Transverse colon (tissue), 4 donors: ENCODE measurements around the gene GABRR2. TPM values are rescaled to one million over a fixed set of nuclear protein-coding genes. Genes with fewer than 3 reads are reported as not detected.

Source experiments
- DNase-seq: peaks from one replicate; pipeline ENCODE4 v3.0.0-alpha.2; 2019
- H3K27ac ChIP-seq, 4 donors: fragments of 200-600 bp; sonication (generic); 2 replicates each; pipeline ENCODE4 v1.5.1; 2016 to 2018; ENCODE audit warnings: inconsistent platforms in 4 of 4
- H3K27me3 ChIP-seq: fragments of 200-600 bp; sonication (generic); 2 replicates; pipeline ENCODE4 v1.5.1; 2017; ENCODE audit warnings: inconsistent platforms
- H3K36me3 ChIP-seq, 4 donors: fragments of 200-600 bp; sonication (generic); 2 replicates each; pipeline ENCODE4 v1.5.1; 2017 to 2019; ENCODE audit warnings: inconsistent platforms in 4 of 4
- H3K4me1 ChIP-seq, 4 donors: fragments of 200-600 bp; sonication (generic); 2 replicates each; pipeline ENCODE4 v1.5.1; 2017 to 2020; ENCODE audit warnings: inconsistent platforms in 4 of 4
- H3K4me3 ChIP-seq, 4 donors: fragments of 200-600 bp; sonication (generic); 1 replicate in 1 of 4; 2 replicates in 3 of 4; pipeline versions ENCODE4 v1.5.1 to v1.6.1; 2017 to 2019; ENCODE audit warnings: inconsistent platforms in 4 of 4
- H3K9me3 ChIP-seq, 2 donors: fragments of 200-600 bp; sonication (generic); 2 replicates each; pipeline ENCODE4 v1.5.1; 2017 to 2019; ENCODE audit warnings: inconsistent platforms in 2 of 2
- CTCF ChIP-seq, 5 experiments: fragments of 200-600 bp in 3 of 5; fragments of 450-650 bp in 2 of 5; sonication (generic) in 3 of 5; IDR thresholded peaks; 1 replicate in 2 of 5; 2 replicates in 3 of 5; pipeline ENCODE4 v1.5.1; 2016 to 2017; ENCODE audit warnings: antibody characterized with exemption in 5 of 5, inconsistent platforms in 3 of 5, mild to moderate bottlenecking in 2 of 5, moderate library complexity in 1 of 5
- EP300 ChIP-seq: sonication (generic); formaldehyde crosslinking; IDR thresholded peaks from one replicate; pipeline ENCODE4 v1.6.1; 2017; ENCODE audit warnings: antibody characterized with exemption, low read depth
- POLR2A ChIP-seq: fragments of 450-650 bp; IDR thresholded peaks from one replicate; pipeline ENCODE4 v1.6.1; 2016; ENCODE audit warnings: antibody characterized with exemption, mild to moderate bottlenecking, moderate library complexity
- POLR2AphosphoS5 ChIP-seq, 3 donors: sonication (generic); formaldehyde crosslinking; IDR thresholded peaks; one replicate each; pipeline ENCODE4 v1.6.1; 2016; ENCODE audit warnings: antibody characterized with exemption in 3 of 3
- WGBS, 2 donors: methylation state at CpG; one replicate each; pipeline ENCODE4 v1.1.5; 2018; ENCODE audit warnings: low coverage in 1 of 2; 5-methylcytosine and 5-hydroxymethylcytosine counted together
- in situ Hi-C, 4 donors: fragments of 200-750 bp; cut with MboI; loops; one replicate each; pipeline versions ENCODE4 v1.15.0 to v1.15.1; 2017; ENCODE audit warnings: low sequenced_read_pairs in 3 of 4, low pct_ligation_motif_present in 1 of 4, low pct_unique_long_range_greater_than_20kb in 1 of 4
- intact Hi-C: fragments of 100-400 bp; cut with DNase I; formaldehyde crosslinking; loops from one replicate; pipeline ENCODE4 v1.15.1; 2023; ENCODE audit warnings: low total_unique reads
- total RNA-seq, 4 donors: library from RNA; depleted of rRNA; stranded (reverse); fragments of >200 nt; gene quantifications; one replicate each; pipeline ENCODE4 v1.1.0, GENCODE V29; 2016

Gene GABRR2
- total RNA-seq, 4 donors from 2014 or later: 1.1 to 4.3 (median 1.2) TPM; not detected in 1

DNA sequence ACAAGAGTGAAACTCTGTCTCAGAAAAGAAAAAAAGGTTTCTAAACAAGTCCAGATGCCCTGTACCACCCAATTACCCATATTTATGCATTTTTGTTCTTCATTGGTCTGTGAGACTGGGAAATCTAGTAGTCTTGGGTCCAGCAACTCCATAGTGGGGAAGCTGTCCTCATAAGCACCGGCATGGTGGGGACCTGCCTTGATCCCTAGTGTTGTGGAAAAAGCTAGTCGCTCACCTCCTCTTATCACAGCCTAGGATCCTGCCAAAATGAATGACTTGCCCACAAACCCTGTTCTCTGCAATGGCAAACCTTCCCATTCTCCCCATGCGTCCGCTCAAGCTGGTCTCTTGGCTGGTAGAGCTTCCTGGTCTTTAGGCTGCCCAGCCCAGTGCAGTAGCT is 59.7 kb downstream of the GABRR2 start:
- intact Hi-C loops: no loop called here
- Histone ChIP-seq H3K27me3 (no peaks in the 10 kb centered on the region), H3K4me1 (peaks cover 0 to 9% (median 1%) of the 10 kb centered on the region in 4 donors), H3K36me3 (no peaks in the 10 kb centered on the region), H3K4me3 (no peak overlapping the region), H3K9me3 (no peaks in the 10 kb centered on the region), H3K27ac (no peak overlapping the region)
- no peak for DNase-seq
- in situ Hi-C loops: no loop called here
- TF ChIP-seq POLR2AphosphoS5 (IDR thresholded peaks at IDR 0.05): no peak
- TF ChIP-seq EP300: no peak
- TF ChIP-seq POLR2A: no peak
- TF ChIP-seq CTCF (IDR thresholded peaks at IDR 0.05): no peak
- 98% methylated on average over 4 of the region's 4 CpGs; no CpG with 5 or more reads in 1 of the 2 donors for WGBS, 2 donors

DNA sequence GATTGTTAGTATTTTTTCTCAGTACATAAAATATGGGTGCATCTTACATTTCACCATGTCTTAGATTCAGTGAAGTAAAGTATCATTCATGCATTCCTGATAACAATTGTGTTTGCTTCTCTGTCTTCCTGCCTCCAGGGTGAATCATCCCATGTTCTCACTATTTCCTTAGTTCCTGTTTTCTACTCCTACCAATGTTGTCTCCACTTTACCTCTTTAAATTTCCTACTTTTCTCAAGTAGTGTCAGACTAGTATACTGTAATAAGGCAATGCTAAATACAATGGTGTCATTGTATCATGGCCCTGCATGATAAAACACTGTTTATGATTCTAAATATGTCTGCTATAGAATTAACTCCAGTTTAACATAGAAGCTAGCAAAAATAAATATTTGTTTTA is 60.5 kb downstream of the GABRR2 start:
- in situ Hi-C loops: no loop called here
- Histone ChIP-seq H3K9me3 (no peaks in the 10 kb centered on the region), H3K27ac (no peak overlapping the region), H3K27me3 (no peaks in the 10 kb centered on the region), H3K4me3 (no peak overlapping the region), H3K36me3 (no peaks in the 10 kb centered on the region), H3K4me1 (peaks cover 0 to 9% (median 1%) of the 10 kb centered on the region in 4 donors)
- TF ChIP-seq POLR2AphosphoS5 (IDR thresholded peaks at IDR 0.05) (no peak), CTCF (IDR thresholded peaks at IDR 0.05) (no peak), POLR2A (no peak), EP300 (no peak)
- no peak for DNase-seq
- intact Hi-C loops: no loop called here

DNA sequence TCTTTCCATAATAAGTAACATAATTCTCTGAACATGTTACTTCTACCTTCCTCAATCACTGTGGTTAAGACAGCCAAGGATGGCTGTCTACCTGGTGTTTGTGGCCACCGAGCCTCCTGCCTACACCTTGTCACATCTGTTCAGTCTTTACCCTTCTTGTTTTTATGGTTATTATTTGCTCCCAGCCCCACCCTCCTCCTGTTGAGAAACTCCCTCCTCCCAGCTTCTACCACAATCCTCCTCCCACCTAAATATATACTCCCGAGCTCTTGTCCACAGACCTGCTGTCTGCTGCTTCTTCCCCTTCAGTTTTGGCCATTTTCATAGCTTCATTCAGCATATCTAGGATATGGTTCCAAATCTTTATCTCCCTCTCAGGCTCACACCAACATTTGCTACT is 62.2 kb downstream of the GABRR2 start:
- Histone ChIP-seq H3K36me3 (no peaks in the 10 kb centered on the region), H3K4me1 (peaks cover 0 to 9% (median 1%) of the 10 kb centered on the region in 4 donors), H3K9me3 (no peaks in the 10 kb centered on the region), H3K27ac (no peak overlapping the region), H3K27me3 (no peaks in the 10 kb centered on the region), H3K4me3 (no peak overlapping the region)
- TF ChIP-seq CTCF (IDR thresholded peaks at IDR 0.05): no peak
- no peak for TF ChIP-seq EP300
- TF ChIP-seq POLR2AphosphoS5 (IDR thresholded peaks at IDR 0.05): no peak
- TF ChIP-seq POLR2A: no peak
- intact Hi-C loops (no loop called here), in situ Hi-C loops (no loop called here)
- DNase-seq: no peak
- 11 to 53% methylated on average over 1 to 2 of the region's 2 CpGs for WGBS, 2 donors

- TF ChIP-seq EP300 (no peak), POLR2A (no peak), CTCF (IDR thresholded peaks at IDR 0.05) (no peak), POLR2AphosphoS5 (IDR thresholded peaks at IDR 0.05) (no peak)
- H3K4me3 ChIP-seq: no peak overlapping the region
- H3K27ac ChIP-seq: no peak overlapping the region
- H3K9me3 ChIP-seq: no peaks in the 10 kb centered on the region
- H3K36me3 ChIP-seq: no peaks in the 10 kb centered on the region
- no peak for DNase-seq
- WGBS, 2 donors: 90 to 97% methylated on average over 2 to 10 of the region's 10 CpGs
- no peaks in the 10 kb centered on the region for H3K27me3 ChIP-seq
- intact Hi-C loops: no loop called here
- H3K4me1 ChIP-seq: peaks cover 0 to 9% (median 1%) of the 10 kb centered on the region in 4 donors
- in situ Hi-C loops: no loop called here
These were observed 63.1 kb downstream of the GABRR2 start for GRCh38 chr6:89251976-89252375.
